ENCODE results near the gene MATN1. TPM values are rescaled to one million over a fixed set of nuclear protein-coding genes. Genes with fewer than 3 reads are reported as not detected.
A peak's percentile ranks its signal among the peaks of the same experiment; 100 is the strongest.

Gene MATN1
- total RNA-seq, 1 experiment from 2014 or later, result 0.24 TPM

GRCh38 chr1:30758785-30759380 is 35.5 kb upstream of the MATN1 start:
- H3K4me1 Mint-ChIP-seq, result peaks cover 19% of the 10 kb centered on the region
- no peak overlapping the region for H3K4me3 Mint-ChIP-seq
- H3K36me3 Mint-ChIP-seq, result peaks cover 3% of the 10 kb centered on the region; the same call in 1 of the 2 replicates
- no peak for TF ChIP-seq CREB1 (CRISPR knock-in tag; IDR thresholded peaks at IDR 0.05)
- peak; percentile 33; the same call in 1 of the 2 replicates for TF ChIP-seq NFYB (CRISPR knock-in tag; conservative IDR thresholded peaks at IDR 0.05; ENCODE audit: low read depth)
- TF ChIP-seq IRF1 (CRISPR knock-in tag; IDR thresholded peaks at IDR 0.05), result no peak
- CTCF ChIA-PET, result interaction anchor here (0.7 to 3.7 kb wide), 5 partner anchors 19 to 43 kb away, joined by 4 to 14 read pairs (median 6); no protein-coding TSS in a partner anchor
- no peak overlapping the region for H3K27ac Mint-ChIP-seq
- DNase-seq (ENCODE audit: low spot score) (no peak), ATAC-seq (peak; percentile 55)
- H3K9me3 Mint-ChIP-seq, result peaks cover 9% of the 10 kb centered on the region; the same call in 1 of the 2 replicates
- POLR2A ChIA-PET, result no interaction called here
- no peaks in the 10 kb centered on the region for H3K27me3 Mint-ChIP-seq (ENCODE audit: low read depth)

- CTCF ChIA-PET, result interaction anchor here (0.7 to 3.7 kb wide), 5 partner anchors 20 to 44 kb away, joined by 4 to 14 read pairs (median 6); no protein-coding TSS in a partner anchor
Measured at GRCh38 chr1:30758121-30758688, 34.8 kb upstream of the MATN1 start.

More at GRCh38 chr1:30758121-30758688, 34.8 kb upstream of the MATN1 start:
- H3K4me1 Mint-ChIP-seq, result peaks cover 19% of the 10 kb centered on the region
- TF ChIP-seq ZBTB21 (CRISPR knock-in tag; IDR thresholded peaks at IDR 0.05; ENCODE audit: borderline replicate concordance) (no peak), HMGXB4 (CRISPR knock-in tag; IDR thresholded peaks at IDR 0.05) (no peak), STAT6 (CRISPR knock-in tag; conservative IDR thresholded peaks at IDR 0.05; ENCODE audit: low read depth) (no peak), CREM (CRISPR knock-in tag; IDR thresholded peaks at IDR 0.05) (no peak), ZNF416 (CRISPR knock-in tag; IDR thresholded peaks at IDR 0.05) (no peak), RELA (CRISPR knock-in tag; IDR thresholded peaks at IDR 0.05; ENCODE audit: borderline replicate concordance) (no peak), SMAD3 (CRISPR knock-in tag; IDR thresholded peaks at IDR 0.05; ENCODE audit: borderline replicate concordance) (no peak), ZNF138 (CRISPR knock-in tag; conservative IDR thresholded peaks at IDR 0.05) (no peak), FOXP4 (CRISPR knock-in tag; IDR thresholded peaks at IDR 0.05) (no peak), GABPB1 (CRISPR knock-in tag; IDR thresholded peaks at IDR 0.05) (no peak), RORB (CRISPR knock-in tag; IDR thresholded peaks at IDR 0.05) (no peak), IRF1 (CRISPR knock-in tag; IDR thresholded peaks at IDR 0.05) (no peak), ATF2 (CRISPR knock-in tag; IDR thresholded peaks at IDR 0.05; ENCODE audit: borderline replicate concordance, low read depth) (no peak), FOXJ3 (CRISPR knock-in tag; IDR thresholded peaks at IDR 0.05; ENCODE audit: borderline replicate concordance) (no peak), ZMAT4 (CRISPR knock-in tag; IDR thresholded peaks at IDR 0.05) (no peak), ZNF512 (CRISPR knock-in tag; IDR thresholded peaks at IDR 0.05; ENCODE audit: borderline replicate concordance) (no peak), IRF2 (CRISPR knock-in tag; IDR thresholded peaks at IDR 0.05; ENCODE audit: borderline replicate concordance, low read depth) (no peak)
- H3K36me3 Mint-ChIP-seq, result peaks cover 3% of the 10 kb centered on the region; the same call in 1 of the 2 replicates
- H3K27ac Mint-ChIP-seq, result no peak overlapping the region
- ATAC-seq, result no peak
- no peaks in the 10 kb centered on the region for H3K27me3 Mint-ChIP-seq (ENCODE audit: low read depth)
- DNase-seq (ENCODE audit: low spot score), result no peak
- peaks cover 9% of the 10 kb centered on the region; the same call in 1 of the 2 replicates for H3K9me3 Mint-ChIP-seq
- POLR2A ChIA-PET, result interaction anchor here (0.9 kb wide), 1 partner anchor 10 kb away, joined by 4 read pairs; no protein-coding TSS in a partner anchor
- H3K4me3 Mint-ChIP-seq, result no peak overlapping the region

Measured in WTC11 (cell line).